ENCODE measurements around the gene HOXB13. TPM values are rescaled to one million over a fixed set of nuclear protein-coding genes. Genes with fewer than 3 reads are reported as not detected.
A peak's percentile ranks its signal among the peaks of the same experiment; 100 is the strongest.

The HOXB13 gene
- total and polyA plus RNA-seq, 2 experiments from 2014 or later: not detected

DNA sequence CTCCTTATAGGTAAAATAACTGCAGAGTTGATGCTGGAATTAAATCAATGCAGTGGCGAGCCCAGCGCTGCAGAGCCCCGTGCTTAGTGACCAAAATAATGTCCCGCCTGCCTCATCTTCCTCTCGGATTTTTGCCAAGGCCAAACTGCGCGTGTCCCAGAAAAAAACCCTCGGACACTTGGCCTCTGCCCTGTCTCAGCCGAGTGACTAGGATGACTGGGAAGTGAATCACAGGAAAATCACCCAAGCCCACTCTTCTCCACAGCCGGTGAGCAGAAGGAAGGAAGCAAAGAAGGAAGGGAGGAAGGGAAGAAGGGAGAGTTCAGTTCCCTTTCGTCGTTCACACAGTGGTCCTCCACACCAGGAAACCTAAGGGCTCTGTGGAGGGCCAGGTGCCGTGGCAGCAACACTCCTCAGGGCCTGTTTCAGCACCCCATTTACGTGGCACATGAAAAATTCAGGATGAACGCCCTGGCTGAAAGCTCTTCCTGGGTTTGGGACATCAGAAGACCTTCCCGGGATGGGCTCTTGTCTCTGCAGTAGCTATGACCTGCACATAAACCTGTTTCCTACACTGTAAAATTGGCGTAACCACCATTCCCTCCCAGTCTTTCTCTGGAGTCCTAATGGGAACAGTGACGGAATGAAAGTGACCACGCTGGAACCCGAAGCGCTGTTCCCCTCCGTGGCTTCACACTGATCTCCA lies 25.4 kb upstream of the HOXB13 start:
- 0 out of 2 replicates have a peak overlapping the region, but pooled peaks have one; percentile 9 for H3K4me3 ChIP-seq
- 0 out of 2 replicates have a peak, but pooled peaks have one; percentile 20 for TF ChIP-seq EZH2phosphoT487 (IDR thresholded peaks at IDR 0.05; ENCODE audit: insufficient read depth, low read depth)
- TF ChIP-seq EZH2 (IDR thresholded peaks at IDR 0.05; ENCODE audit: insufficient read depth, poor library complexity, severe bottlenecking): no peak
- H3K9ac ChIP-seq: no peak overlapping the region
- H3K9me3 ChIP-seq (ENCODE audit: low read depth): no peaks in the 10 kb centered on the region
- 2 to 3% methylated on average over 22 of the region's 22 CpGs for WGBS, 2 experiments (ENCODE audit: low coverage in 1 of 2, low lambda C conversion rate in 2 of 2, missing lambda C conversion rate in 2 of 2)
- in situ Hi-C loops (cut with MboI): no loop called here
- no peaks in the 10 kb centered on the region for H3K36me3 ChIP-seq (ENCODE audit: low read depth)
- no peak overlapping the region for H2AFZ ChIP-seq
- DNase-seq: peak; percentile 36
- H3K9me2 ChIP-seq (ENCODE audit: insufficient read depth): no peaks in the 10 kb centered on the region
- H3K27ac ChIP-seq: no peak overlapping the region
- peaks cover 6% of the 10 kb centered on the region; the same call in 1 of the 2 replicates for H3K4me1 ChIP-seq (ENCODE audit: insufficient read depth)
- peak overlapping the region; percentile 11 for H3K4me2 ChIP-seq (ENCODE audit: unreplicated experiment)
- no peaks in the 10 kb centered on the region for H3K79me2 ChIP-seq (ENCODE audit: insufficient read depth)
- no peaks in the 10 kb centered on the region for H3F3A ChIP-seq (ENCODE audit: insufficient read depth)
- no peaks in the 10 kb centered on the region for H4K20me1 ChIP-seq (ENCODE audit: insufficient read depth)
- H3K27me3 ChIP-seq (replicated peaks; ENCODE audit: insufficient read depth): peaks cover 86% of the 10 kb centered on the region

DNA sequence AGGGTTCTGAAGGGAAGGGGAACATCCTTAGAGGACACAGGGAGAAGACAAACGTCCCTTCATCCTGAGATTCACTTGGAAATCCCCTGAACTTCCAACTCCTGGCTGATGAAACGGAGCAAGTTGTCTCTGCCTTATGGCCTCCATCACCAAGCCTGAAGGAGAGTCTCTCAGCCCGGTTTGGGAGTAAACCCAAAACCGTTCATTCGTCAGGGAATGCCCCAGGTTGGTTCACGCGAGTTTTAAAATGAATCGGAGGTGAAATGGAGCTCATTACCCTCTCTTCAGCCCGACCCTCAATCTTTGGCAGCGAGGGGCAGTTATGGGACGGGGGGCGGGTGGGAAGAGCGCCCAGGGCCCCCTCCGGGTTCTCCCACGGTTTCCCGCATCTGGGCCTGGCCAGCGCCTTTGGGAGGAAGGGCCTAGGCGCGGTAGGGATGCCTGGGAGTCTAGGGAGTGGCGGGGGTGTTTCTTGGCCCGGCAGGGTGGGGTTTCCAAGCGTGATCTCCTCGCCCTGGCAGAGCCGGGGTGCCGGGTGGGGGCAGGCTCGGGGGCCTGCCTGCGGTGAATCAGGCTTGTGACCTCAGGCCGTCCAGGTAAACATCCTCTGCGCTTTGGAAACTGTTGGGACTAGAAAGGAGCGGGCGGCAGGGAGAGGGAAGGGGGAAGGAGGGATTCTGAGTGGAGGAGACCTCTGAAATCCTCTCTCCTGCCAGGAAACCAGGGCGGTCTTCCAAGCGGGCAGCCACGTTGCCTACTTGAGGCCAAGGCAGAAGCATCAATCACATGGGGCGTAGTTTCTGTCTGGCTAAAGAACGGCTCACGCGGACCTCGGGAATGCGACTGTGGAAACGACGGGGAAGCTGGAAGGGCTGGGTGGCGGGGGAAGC lies 24.1 kb upstream of the HOXB13 start:
- DNase-seq: no peak
- no peak overlapping the region for H2AFZ ChIP-seq

GRCh38 chr17:48751733-48752398 lies 23.3 kb upstream of the HOXB13 start:
- Histone ChIP-seq H3K79me2 (ENCODE audit: insufficient read depth) (no peaks in the 10 kb centered on the region), H3K27ac (no peak overlapping the region), H3F3A (ENCODE audit: insufficient read depth) (no peaks in the 10 kb centered on the region), H3K36me3 (ENCODE audit: low read depth) (no peaks in the 10 kb centered on the region), H3K9me3 (ENCODE audit: low read depth) (no peaks in the 10 kb centered on the region), H3K4me2 (ENCODE audit: unreplicated experiment) (no peak overlapping the region), H3K9me2 (ENCODE audit: insufficient read depth) (no peaks in the 10 kb centered on the region), H4K20me1 (ENCODE audit: insufficient read depth) (no peaks in the 10 kb centered on the region), H3K4me3 (no peak overlapping the region), H2AFZ (no peak overlapping the region), H3K9ac (no peak overlapping the region), H3K4me1 (ENCODE audit: insufficient read depth) (peaks cover 6% of the 10 kb centered on the region; the same call in 1 of the 2 replicates), H3K27me3 (replicated peaks; ENCODE audit: insufficient read depth) (peaks cover 97% of the 10 kb centered on the region)
- no peak for TF ChIP-seq EZH2 (IDR thresholded peaks at IDR 0.05; ENCODE audit: insufficient read depth, poor library complexity, severe bottlenecking)
- no peak for TF ChIP-seq EZH2phosphoT487 (IDR thresholded peaks at IDR 0.05; ENCODE audit: insufficient read depth, low read depth)
- DNase-seq: no peak
- WGBS, 2 experiments (ENCODE audit: low coverage in 1 of 2, low lambda C conversion rate in 2 of 2, missing lambda C conversion rate in 2 of 2): 9 to 10% methylated on average over 13 of the region's 13 CpGs
- in situ Hi-C loops (cut with MboI): no loop called here

More for the DNA sequence above, 24.1 kb upstream of the HOXB13 start:
- H3K79me2 ChIP-seq (ENCODE audit: insufficient read depth): no peaks in the 10 kb centered on the region
- no peaks in the 10 kb centered on the region for H3F3A ChIP-seq (ENCODE audit: insufficient read depth)
- in situ Hi-C loops (cut with MboI): no loop called here
- no peaks in the 10 kb centered on the region for H3K9me3 ChIP-seq (ENCODE audit: low read depth)
- no peak overlapping the region for H3K9ac ChIP-seq
- H3K4me1 ChIP-seq (ENCODE audit: insufficient read depth): peaks cover 6% of the 10 kb centered on the region; the same call in 1 of the 2 replicates
- 10 to 12% methylated on average over 42 to 43 of the region's 43 CpGs for WGBS, 2 experiments (ENCODE audit: low coverage in 1 of 2, low lambda C conversion rate in 2 of 2, missing lambda C conversion rate in 2 of 2)
- TF ChIP-seq EZH2 (IDR thresholded peaks at IDR 0.05; ENCODE audit: insufficient read depth, poor library complexity, severe bottlenecking): peak; percentile 75
- TF ChIP-seq EZH2phosphoT487 (IDR thresholded peaks at IDR 0.05; ENCODE audit: insufficient read depth, low read depth): 0 out of 2 replicates have a peak, but pooled peaks have one; percentile 53
- no peaks in the 10 kb centered on the region for H3K36me3 ChIP-seq (ENCODE audit: low read depth)
- H3K27ac ChIP-seq: no peak overlapping the region
- no peak overlapping the region for H3K4me2 ChIP-seq (ENCODE audit: unreplicated experiment)
- no peak overlapping the region for H3K4me3 ChIP-seq
- H3K27me3 ChIP-seq (replicated peaks; ENCODE audit: insufficient read depth): peaks cover 94% of the 10 kb centered on the region
- H3K9me2 ChIP-seq (ENCODE audit: insufficient read depth): no peaks in the 10 kb centered on the region
- no peaks in the 10 kb centered on the region for H4K20me1 ChIP-seq (ENCODE audit: insufficient read depth)

- DNase-seq: no peak
- WGBS, 2 experiments (ENCODE audit: low coverage in 1 of 2, low lambda C conversion rate in 2 of 2, missing lambda C conversion rate in 2 of 2): 0 to 4% methylated on average over 3 of the region's 3 CpGs
- Histone ChIP-seq H3K9me2 (ENCODE audit: insufficient read depth) (no peaks in the 10 kb centered on the region), H3K9ac (no peak overlapping the region), H3K4me2 (ENCODE audit: unreplicated experiment) (no peak overlapping the region), H3K4me3 (no peak overlapping the region), H4K20me1 (ENCODE audit: insufficient read depth) (no peaks in the 10 kb centered on the region), H3K27ac (no peak overlapping the region), H3F3A (ENCODE audit: insufficient read depth) (no peaks in the 10 kb centered on the region), H3K4me1 (ENCODE audit: insufficient read depth) (peaks cover 6% of the 10 kb centered on the region; the same call in 1 of the 2 replicates), H3K79me2 (ENCODE audit: insufficient read depth) (no peaks in the 10 kb centered on the region), H3K27me3 (replicated peaks; ENCODE audit: insufficient read depth) (peaks cover 100% of the 10 kb centered on the region), H3K9me3 (ENCODE audit: low read depth) (no peaks in the 10 kb centered on the region), H3K36me3 (ENCODE audit: low read depth) (no peaks in the 10 kb centered on the region), H2AFZ (no peak overlapping the region)
- in situ Hi-C loops (cut with MboI): no loop called here
- no peak for TF ChIP-seq EZH2phosphoT487 (IDR thresholded peaks at IDR 0.05; ENCODE audit: insufficient read depth, low read depth)
- TF ChIP-seq EZH2 (IDR thresholded peaks at IDR 0.05; ENCODE audit: insufficient read depth, poor library complexity, severe bottlenecking): no peak
Measured at GRCh38 chr17:48751172-48751571, 22.6 kb upstream of the HOXB13 start.
